Esophagus muscularis mucosa (tissue), 4 donors: ENCODE results near the gene RASL12. TPM values are rescaled to one million over a fixed set of nuclear protein-coding genes. Genes with fewer than 3 reads are reported as not detected.

ENCODE experiments used
- DNase-seq: peaks from one replicate; pipeline ENCODE4 v3.0.0-alpha.2; 2017; ENCODE audit errors: extremely low spot score
- H3K27ac ChIP-seq, 4 donors: fragments of 200-600 bp; sonication (generic); replicated peaks in 1 of 4; 1 replicate in 3 of 4; 2 replicates in 1 of 4; pipeline ENCODE4 v1.5.1; 2016 to 2019; ENCODE audit warnings: mild to moderate bottlenecking in 1 of 4
- H3K27me3 ChIP-seq, 4 donors: fragments of 200-600 bp; sonication (generic); one replicate each; pipeline versions ENCODE4 v1.5.1 to v1.6.0; 2016 to 2019
- H3K36me3 ChIP-seq, 4 donors: fragments of 200-600 bp; sonication (generic); one replicate each; pipeline ENCODE4 v1.5.1; 2016 to 2019
- H3K4me1 ChIP-seq, 4 donors: fragments of 200-600 bp; sonication (generic); one replicate each; pipeline ENCODE4 v1.5.1; 2016 to 2019
- H3K4me3 ChIP-seq, 4 donors: fragments of 200-600 bp; sonication (generic); 1 replicate in 2 of 4; 2 replicates in 2 of 4; pipeline ENCODE4 v1.5.1; 2016 to 2019; ENCODE audit warnings: mild to moderate bottlenecking in 4 of 4, moderate library complexity in 1 of 4
- H3K9me3 ChIP-seq, 4 donors: fragments of 200-600 bp; sonication (generic); 1 replicate in 3 of 4; 2 replicates in 1 of 4; pipeline ENCODE4 v1.5.1; 2016 to 2019
- CTCF ChIP-seq, 3 experiments: fragments of 200-600 bp in 2 of 3; fragments of 450-650 bp in 1 of 3; sonication (generic) in 2 of 3; IDR thresholded peaks; one replicate each; pipeline ENCODE4 v1.5.1; 2017 to 2019; ENCODE audit warnings: antibody characterized with exemption in 3 of 3, mild to moderate bottlenecking in 2 of 3, moderate library complexity in 1 of 3
- EP300 ChIP-seq: sonication (generic); formaldehyde crosslinking; IDR thresholded peaks from one replicate; pipeline ENCODE4 v1.6.1; 2017; ENCODE audit warnings: antibody characterized with exemption
- POLR2A ChIP-seq: fragments of 450-650 bp; IDR thresholded peaks from one replicate; pipeline ENCODE4 v1.6.1; 2017; ENCODE audit warnings: antibody characterized with exemption, moderate library complexity, mild to moderate bottlenecking, low read depth
- POLR2AphosphoS5 ChIP-seq, 2 donors: sonication (generic); formaldehyde crosslinking; IDR thresholded peaks; one replicate each; pipeline ENCODE4 v1.6.1; 2017; ENCODE audit warnings: antibody characterized with exemption in 2 of 2
- WGBS: methylation state at CpG from one replicate; pipeline ENCODE4 v1.1.5; 2018; 5-methylcytosine and 5-hydroxymethylcytosine counted together
- intact Hi-C: fragments of 100-400 bp; cut with DNase I; formaldehyde crosslinking; loops from one replicate; pipeline ENCODE4 v1.15.1; 2023
- total RNA-seq, 4 donors: library from RNA; depleted of rRNA; stranded (reverse); fragments of >200 nt; gene quantifications; one replicate each; pipeline versions ENCODE4 v1.1.0 to v1.2.1, GENCODE V29; 2016

The RASL12 gene
- total RNA-seq, 4 donors from 2014 or later, result 123 to 216 (median 198) TPM

GRCh38 chr15:65059369-65059750, 8.4 kb downstream of the RASL12 start:
- TF ChIP-seq EP300, result no peak
- no peak overlapping the region for H3K4me3 ChIP-seq
- peak overlapping the region; percentile 95 to 98 (median 96) for H3K27ac ChIP-seq
- no peak for DNase-seq
- peaks cover 21 to 55% (median 28%) of the 10 kb centered on the region in 4 donors for H3K36me3 ChIP-seq
- intact Hi-C loops, result no loop called here
- WGBS, result 95% methylated on average over 3 of the region's 3 CpGs
- peaks cover 50 to 100% (median 99%) of the 10 kb centered on the region in 4 donors for H3K4me1 ChIP-seq
- no peaks in the 10 kb centered on the region for H3K27me3 ChIP-seq
- no peaks in the 10 kb centered on the region for H3K9me3 ChIP-seq

DNA sequence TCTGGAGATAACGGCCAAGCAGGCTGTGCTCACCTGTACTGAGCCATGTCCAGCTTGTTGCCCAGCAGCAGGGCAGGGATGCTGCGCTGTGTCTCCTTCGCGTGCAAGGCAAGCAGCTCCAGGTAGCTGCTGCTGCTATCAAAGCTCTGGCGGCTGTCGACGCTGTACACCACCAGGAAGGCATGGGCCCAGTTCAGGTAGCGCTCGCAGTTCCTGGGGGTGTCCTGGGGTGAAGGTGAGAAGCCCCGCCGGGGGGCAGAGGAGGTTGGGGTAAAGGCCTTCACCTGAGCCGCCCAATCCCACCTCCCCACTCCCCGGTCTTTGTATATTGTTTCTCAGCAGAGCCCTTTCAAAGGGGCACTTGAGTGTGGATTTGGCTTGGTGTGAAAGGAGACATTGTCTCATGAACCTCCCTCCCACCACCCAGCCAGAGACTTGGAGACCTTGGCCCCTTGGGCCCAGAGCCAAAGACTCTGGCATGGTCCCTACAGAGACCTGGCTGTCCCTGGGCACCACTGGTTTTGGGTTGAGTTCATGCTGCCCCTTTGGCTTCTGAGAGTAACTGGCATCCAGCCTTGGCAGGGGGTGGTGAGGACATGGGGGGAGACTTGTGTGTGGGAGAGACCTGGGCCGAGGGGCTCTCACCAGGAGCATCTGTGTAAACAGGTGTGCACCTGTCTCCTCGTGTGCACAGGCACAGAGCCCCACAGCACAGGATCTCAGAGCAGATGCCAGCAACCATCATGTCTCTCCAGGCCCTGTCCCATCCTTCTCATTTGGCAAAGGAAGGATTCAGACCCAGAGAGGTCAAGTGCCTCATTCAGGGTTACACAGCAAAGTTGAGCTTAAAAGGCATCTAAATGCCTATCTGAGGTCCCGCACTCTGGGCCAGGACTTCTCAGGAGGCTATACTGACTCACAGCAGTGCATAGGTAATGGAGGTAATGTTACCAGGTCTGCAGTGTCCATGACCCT, 9.1 kb downstream of the RASL12 start:
- Histone ChIP-seq H3K27ac (peak overlapping the region; percentile 95 to 98 (median 96)), H3K36me3 (peaks cover 25 to 59% (median 32%) of the 10 kb centered on the region in 4 donors), H3K4me3 (no peak overlapping the region), H3K9me3 (no peaks in the 10 kb centered on the region), H3K27me3 (no peaks in the 10 kb centered on the region), H3K4me1 (peaks cover 46 to 97% (median 95%) of the 10 kb centered on the region in 4 donors)
- TF ChIP-seq POLR2AphosphoS5 (IDR thresholded peaks at IDR 0.05), result no peak
- WGBS, result 84% methylated on average over 3 of the region's 16 CpGs
- no peak for DNase-seq
- intact Hi-C loops, result no loop called here

DNA sequence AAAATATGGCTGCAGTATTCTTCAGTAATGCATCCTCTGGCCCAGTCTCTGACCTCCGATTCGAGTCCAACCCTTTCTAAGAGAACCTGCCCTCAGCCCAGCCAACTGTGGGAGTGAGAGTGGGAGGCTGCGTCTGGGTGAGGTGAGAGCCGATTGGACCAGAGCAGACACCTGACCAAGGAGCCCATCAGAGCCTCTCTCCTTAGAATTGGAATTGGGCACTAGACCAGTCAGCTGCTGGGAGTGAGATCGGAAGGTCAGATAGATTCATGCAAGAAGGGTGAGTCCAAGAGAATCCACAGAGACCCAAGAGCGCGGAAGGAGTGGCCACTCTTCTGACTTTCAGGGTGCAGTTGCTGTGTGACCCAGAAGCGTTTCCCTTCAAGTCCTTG, 10.2 kb downstream of the RASL12 start:
- peaks cover 44 to 85% (median 84%) of the 10 kb centered on the region in 4 donors for H3K4me1 ChIP-seq
- 94% methylated on average over 4 of the region's 8 CpGs for WGBS

GRCh38 chr15:65056868-65057548, 10.8 kb downstream of the RASL12 start:
- DNase-seq, result no peak
- H3K36me3 ChIP-seq, result peaks cover 28 to 68% (median 41%) of the 10 kb centered on the region in 4 donors

More for the DNA sequence above, 10.2 kb downstream of the RASL12 start:
- H3K27me3 ChIP-seq, result no peaks in the 10 kb centered on the region
- peaks cover 28 to 65% (median 40%) of the 10 kb centered on the region in 4 donors for H3K36me3 ChIP-seq
- no peak for DNase-seq
- intact Hi-C loops, result no loop called here
- no peak overlapping the region for H3K4me3 ChIP-seq
- H3K27ac ChIP-seq, result peak overlapping the region; percentile 95 to 98 (median 96)
- H3K9me3 ChIP-seq, result no peaks in the 10 kb centered on the region
- TF ChIP-seq POLR2AphosphoS5 (IDR thresholded peaks at IDR 0.05), result no peak
- no peak for TF ChIP-seq POLR2A
- no peak for TF ChIP-seq CTCF (IDR thresholded peaks at IDR 0.05)
- TF ChIP-seq EP300, result no peak

DNA sequence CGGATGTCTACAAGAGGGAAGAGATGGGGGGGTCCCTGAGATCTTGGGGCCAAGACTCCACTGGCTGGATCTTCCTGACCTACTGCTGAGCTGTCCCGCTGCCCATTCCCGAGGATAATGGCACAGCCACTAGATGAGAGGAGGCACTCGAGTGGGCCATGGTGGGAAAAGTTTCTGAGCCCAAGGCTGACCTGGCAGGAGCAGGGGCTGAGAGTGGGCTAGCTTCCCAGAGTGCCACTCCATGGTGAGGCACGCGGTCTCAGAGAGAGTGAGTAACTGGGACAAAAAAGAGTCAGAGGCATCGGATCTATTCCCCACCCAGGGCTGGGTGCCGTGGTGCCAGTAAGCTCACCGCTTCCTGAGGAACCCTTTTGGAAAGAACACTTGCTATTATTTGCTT, 11.7 kb downstream of the RASL12 start:
- H3K27ac ChIP-seq, result peak overlapping the region; percentile 75 to 98 (median 96)
- peaks cover 28 to 77% (median 47%) of the 10 kb centered on the region in 4 donors for H3K36me3 ChIP-seq
- peaks cover 33 to 71% (median 69%) of the 10 kb centered on the region in 4 donors for H3K4me1 ChIP-seq
- intact Hi-C loops, result no loop called here
- H3K4me3 ChIP-seq, result no peak overlapping the region
- DNase-seq, result no peak
- no peaks in the 10 kb centered on the region for H3K9me3 ChIP-seq
- TF ChIP-seq POLR2A (no peak), CTCF (IDR thresholded peaks at IDR 0.05) (no peak), POLR2AphosphoS5 (IDR thresholded peaks at IDR 0.05) (no peak), EP300 (no peak)
- H3K27me3 ChIP-seq, result no peaks in the 10 kb centered on the region
- 74% methylated on average over 9 of the region's 9 CpGs for WGBS

More at GRCh38 chr15:65056868-65057548, 10.8 kb downstream of the RASL12 start:
- Histone ChIP-seq H3K27ac (peak overlapping the region; percentile 95 to 98 (median 96)), H3K9me3 (no peaks in the 10 kb centered on the region), H3K4me3 (no peak overlapping the region), H3K4me1 (peaks cover 39 to 80% (median 78%) of the 10 kb centered on the region in 4 donors), H3K27me3 (no peaks in the 10 kb centered on the region)
- WGBS, result 69% methylated on average over 8 of the region's 8 CpGs
- intact Hi-C loops, result no loop called here
- TF ChIP-seq POLR2AphosphoS5 (IDR thresholded peaks at IDR 0.05) (no peak), CTCF (IDR thresholded peaks at IDR 0.05) (no peak), EP300 (no peak), POLR2A (no peak)
